Stimulated activated CD4-positive, alpha-beta T cell treated with anti-CD3 and anti-CD28 coated beads, TNF-alpha, amount 100 ng/mL, for 4 hours (primary cell): ENCODE measurements around the gene MED14.
"Not testable (repeated sequence)": the region's sequence is repeated elsewhere in the genome, so short reads cannot be mapped to it uniquely, and the experiment has no call there.

Source experiments
- DNase-seq, 3 experiments: peaks; one replicate each; pipeline ENCODE4 v3.0.0-alpha.2; 2020; ENCODE audit warnings: low read depth in 3 of 3

Gene MED14

GRCh38 chrX:40735325-40736169 lies at the start of gene MED14:
Gene MED14 (minus strand): TSS chrX:40735542. CDS start chrX:40735412, 130 bp downstream.
- peak; percentile 70 to 82 (median 78) for DNase-seq

DNA sequence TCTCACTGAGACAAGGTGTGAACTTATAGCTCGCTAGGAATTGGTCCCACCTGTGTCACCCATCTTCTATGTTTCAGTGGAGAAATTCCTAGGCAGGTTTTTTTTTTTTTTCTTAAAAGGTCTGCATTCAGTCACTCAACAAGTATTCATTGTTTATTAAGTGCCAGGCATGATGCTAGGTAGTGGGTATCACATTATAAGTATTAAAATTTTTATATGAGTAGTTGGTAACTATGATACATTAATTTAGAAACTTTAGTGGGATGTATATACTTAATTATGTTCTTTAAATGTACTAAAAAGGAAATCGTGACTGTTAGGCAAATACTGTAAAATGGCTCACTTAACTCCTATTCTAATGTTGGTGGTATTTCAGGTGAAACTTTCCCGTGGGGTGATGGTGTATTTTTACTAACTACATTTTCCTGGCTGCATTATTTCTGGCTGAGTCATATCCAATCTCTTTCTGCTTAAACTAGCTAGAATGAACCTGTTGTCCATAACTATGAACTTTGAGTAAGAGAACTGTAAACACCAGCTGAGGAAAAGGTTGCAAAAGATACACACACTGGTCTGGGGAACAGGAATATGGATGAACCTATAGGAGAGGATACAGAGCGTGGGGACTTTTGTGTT lies 49.3 kb upstream of the MED14 start:
- DNase-seq = no peak

GRCh38 chrX:40782644-40783259 lies 47.4 kb upstream of the MED14 start:
- DNase-seq = not testable (repeated sequence)

DNA sequence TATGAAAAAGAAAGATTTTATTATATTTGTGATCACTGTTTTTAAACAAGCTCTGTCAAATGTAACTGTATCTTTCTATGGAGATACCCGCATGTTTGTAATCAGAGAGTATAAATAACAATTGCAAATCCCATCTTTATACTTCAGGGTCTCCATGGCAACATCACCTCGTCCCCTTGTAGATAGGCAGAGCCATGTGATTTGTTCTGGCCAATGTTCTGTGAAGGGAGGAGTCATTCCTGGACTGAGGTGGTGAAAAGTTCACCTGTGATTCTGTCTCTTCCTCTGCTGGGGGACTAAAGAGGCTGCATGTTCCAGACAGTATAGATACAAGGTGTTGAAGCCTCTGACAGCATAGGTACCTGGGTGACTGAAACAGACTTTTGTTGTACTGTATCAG lies 45.6 kb upstream of the MED14 start:
- DNase-seq = no peak

DNA sequence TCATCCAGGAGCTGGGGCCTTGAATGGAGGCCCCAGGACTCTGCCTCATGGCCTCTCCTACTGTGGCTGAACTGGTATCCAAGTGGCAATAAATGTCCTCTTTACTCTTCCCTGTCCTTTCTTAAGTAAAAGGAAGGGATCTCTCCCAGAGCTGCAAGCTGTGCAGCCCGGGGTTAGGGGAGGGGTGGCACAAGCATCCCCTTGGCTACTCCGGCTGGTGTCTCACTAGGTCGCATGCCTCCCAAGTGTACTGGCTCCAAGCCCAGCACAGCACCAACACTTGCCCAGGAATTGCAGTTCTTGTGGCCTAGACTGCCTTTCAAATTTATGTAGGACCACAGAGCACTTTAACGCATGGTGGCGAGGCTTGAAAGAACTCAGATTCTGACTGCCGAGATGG lies 44.7 kb upstream of the MED14 start:
- DNase-seq = no peak

DNA sequence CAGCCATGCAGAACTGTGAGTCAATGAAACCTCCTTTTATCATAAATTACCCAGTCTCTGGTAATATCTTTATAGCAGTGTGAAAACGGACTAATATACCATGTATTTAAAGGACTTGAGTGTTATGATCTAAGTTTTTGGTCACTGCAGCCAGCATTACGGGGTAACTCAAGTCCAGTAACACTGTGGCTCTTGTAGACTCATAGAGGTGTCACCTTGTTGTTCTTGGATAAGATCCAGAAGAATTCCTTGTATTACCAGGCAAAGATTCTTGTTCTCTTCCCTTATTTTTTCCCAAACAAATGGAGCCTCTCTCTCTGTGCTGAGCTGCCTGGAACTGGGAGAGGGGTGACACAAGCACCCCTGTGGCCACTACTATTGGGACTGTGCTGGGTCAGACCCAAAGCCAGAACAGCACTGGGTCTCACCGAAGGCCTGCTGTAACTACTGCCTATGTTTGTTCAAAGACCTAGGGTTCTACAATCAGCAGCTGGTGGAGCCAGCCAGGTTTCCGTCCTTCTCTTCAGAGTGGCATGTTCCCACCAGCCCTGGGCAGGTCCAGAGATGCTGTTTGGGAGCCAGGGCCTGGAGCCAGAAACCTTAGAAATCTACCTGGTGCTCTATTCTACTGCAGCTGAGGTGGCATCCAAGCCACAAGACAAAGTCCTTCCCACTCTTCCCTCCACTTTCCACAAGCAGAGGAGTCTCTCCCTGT lies 43.7 kb upstream of the MED14 start:
- no peak for DNase-seq

DNA sequence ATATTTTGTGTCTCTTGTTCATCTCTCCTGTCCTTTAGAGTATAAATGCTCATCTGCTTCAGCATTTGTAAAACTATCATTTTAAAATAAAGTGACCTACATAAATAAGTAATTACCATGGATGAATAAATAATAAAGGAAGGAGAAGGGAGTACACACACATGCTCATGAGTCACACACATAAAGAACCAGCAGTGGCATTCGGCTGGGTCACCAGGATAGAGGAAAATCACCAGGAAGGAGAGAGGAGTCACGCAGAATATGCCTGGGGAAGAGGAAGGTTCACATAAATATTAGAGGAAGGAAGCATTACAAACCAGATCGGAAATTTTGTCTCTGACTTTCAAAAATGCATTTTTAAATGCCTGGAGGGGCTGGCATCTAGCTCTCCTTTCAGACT lies 38.5 kb upstream of the MED14 start:
- DNase-seq = no peak

GRCh38 chrX:40773188-40773587 lies 37.8 kb upstream of the MED14 start:
- no peak for DNase-seq

GRCh38 chrX:40772290-40772689 lies 36.9 kb upstream of the MED14 start:
- no peak for DNase-seq

GRCh38 chrX:40761762-40762161 lies 26.4 kb upstream of the MED14 start:
- DNase-seq = no peak

- no peak for DNase-seq
Observed at GRCh38 chrX:40759374-40759773, 24.0 kb upstream of the MED14 start.

DNA sequence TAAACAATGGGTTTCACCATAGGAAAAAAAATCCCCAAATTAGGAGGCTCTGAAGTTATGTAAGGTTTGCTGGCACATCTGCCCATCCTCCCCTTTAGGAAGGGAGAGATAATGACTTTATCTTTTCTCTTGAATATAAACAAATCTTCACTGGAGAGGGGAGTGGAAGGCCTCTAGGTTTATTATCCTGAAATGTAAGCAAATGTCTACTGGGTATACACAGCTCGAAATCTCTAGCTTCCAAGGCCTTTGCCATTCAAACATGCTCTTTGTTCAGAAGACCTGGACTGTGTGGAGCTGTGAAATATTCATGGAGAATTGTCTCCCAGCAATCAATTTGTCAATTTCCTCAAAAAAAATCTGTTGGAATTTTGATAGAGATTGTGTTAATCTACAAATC lies 21.7 kb upstream of the MED14 start:
- DNase-seq = no peak

- DNase-seq = no peak
Observed at GRCh38 chrX:40755291-40756249, 20.2 kb upstream of the MED14 start.

GRCh38 chrX:40749681-40750494 lies 14.5 kb upstream of the MED14 start:
- no peak for DNase-seq

DNA sequence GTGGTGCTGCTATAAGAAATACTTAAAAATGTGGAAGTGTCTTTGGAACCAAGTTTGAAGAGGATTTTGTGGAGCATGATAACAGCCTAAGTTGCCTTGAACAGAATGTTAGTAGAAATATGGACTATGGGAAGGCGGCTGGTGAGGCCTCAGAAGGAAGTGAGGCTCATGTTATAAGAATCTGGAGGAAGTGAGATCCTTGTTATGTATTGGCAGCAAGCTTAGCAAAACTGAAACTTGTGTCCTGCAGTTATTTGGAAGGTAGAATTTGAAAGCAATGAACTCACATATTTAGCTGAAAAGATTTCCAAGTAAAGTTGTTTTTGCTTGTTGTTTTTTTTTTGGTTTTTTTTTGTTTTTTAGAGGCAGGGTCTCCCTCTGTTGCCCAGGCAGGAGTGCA lies 13.6 kb upstream of the MED14 start:
- no peak for DNase-seq

DNA sequence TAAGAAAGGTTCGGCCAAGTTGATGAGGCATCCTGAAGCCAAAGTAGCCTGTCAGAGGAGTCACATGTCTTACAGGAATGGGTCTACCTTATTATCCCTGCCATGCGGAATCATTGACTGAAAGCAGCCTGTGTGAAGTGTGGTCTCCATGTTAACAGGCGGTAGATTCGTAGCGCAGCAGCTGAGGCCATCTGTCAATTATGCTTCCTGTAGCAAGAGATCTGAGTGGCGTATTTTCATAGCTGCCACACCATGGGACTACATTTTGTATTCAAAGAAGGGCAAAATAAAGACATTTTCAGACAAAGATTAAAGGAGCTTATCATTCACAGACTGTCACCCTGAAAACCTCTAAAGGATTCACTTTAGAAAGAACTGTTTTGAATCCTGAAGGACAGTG lies 11.2 kb upstream of the MED14 start:
- no peak for DNase-seq

GRCh38 chrX:40736170-40736505 lies 796 bp upstream of the MED14 start:
- DNase-seq = no peak

- DNase-seq = peak; percentile 3 to 8 (median 3)
Observed at GRCh38 chrX:40734971-40735324, 394 bp downstream of the MED14 start.

DNA sequence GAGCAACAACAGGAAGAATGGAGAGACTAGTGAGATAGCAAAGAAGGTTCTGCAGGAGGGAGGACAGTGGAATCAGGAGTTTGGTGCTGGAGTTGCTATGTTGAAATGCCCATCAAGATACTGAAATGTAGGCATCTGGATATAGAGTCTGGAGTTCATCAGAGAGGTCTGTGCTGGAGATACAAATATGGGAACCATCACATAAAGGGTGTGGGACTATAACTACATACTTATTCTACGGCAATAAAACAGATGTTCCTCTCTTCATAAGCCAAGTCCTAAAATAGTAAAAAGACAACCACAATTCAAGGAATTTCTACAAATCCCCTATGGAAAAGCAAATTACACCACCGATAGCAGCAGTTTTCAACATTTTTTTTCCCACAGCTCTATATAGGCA lies 1.6 kb downstream of the MED14 start:
- no peak for DNase-seq

DNA sequence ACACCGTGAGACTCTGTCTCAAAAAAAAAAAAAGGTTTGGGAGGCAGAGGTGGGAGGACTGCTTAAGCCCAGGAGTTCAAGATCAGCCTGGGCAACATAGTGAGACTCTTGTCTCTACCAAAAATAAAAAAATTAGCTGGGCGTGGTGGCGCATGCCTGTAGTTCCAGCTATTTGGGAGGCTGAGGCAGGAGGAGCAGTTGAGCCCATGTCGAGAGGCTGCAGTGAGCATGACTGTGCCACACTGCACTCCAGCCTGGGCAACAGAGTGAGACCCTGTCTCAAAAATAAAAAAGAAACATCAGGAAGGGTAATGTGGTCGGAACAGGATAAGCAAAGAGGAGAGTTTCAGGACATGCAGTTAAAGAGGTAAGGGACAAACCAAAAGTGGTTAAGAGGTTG lies 2.8 kb downstream of the MED14 start:
- not testable (repeated sequence) for DNase-seq
